Measurements from ENCODE around the gene MYO1E.

- TF ChIP-seq EP300 (conservative IDR thresholded peaks at IDR 0.05; ENCODE audit: poor library complexity, severe bottlenecking) (no peak), CTCF (IDR thresholded peaks at IDR 0.05; ENCODE audit: poor library complexity, severe bottlenecking) (no peak)
Observed at GRCh38 chr15:59224474-59224873, 148.2 kb downstream of the MYO1E start.
